ENCODE results near the gene ZSCAN5B. TPM values are rescaled to one million over a fixed set of nuclear protein-coding genes. Genes with fewer than 3 reads are reported as not detected.

Gene ZSCAN5B
- total RNA-seq, 1 experiment from 2014 or later: not detected

DNA sequence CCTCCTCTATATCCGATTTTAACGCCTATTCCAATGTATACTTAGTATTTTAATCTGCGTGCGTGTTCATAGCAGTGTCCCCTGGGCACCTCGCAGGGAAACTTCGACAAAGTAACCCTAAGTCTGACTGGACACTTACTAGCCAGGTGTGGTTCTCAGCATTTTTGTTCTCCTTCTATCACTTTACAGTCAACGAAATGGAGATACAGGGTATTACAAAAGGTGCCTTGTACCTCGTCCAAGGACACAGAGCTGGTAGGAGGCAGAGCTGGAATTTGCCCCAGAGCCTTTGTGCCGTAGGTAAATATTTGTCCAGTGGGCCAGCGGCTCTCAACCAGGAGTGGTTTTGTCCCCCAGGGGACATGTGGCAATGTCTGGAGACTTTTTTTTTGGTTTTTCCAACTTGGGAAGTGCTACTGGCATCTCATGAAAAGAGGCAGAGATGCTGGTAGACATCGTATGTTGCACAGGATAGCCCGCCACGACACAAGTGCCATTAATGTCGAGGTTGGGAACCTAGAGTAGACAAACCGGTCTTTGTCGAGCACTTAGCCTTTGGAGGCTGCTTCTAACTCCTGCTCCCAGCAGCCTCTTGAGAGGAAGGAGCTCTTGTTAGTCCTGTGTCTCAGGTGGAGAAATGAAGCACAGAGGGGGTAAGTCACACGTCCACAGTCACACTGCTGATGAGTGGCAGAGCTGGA is 55.3 kb downstream of the ZSCAN5B start:
- Mint-ChIP-seq H3K27ac (peak overlapping the region in 1 of 3 experiments; percentile 66; a peak in 3 of 7 replicates), H3K36me3 (ENCODE audit: insufficient read depth in 1 of 3, low read depth in 3 of 3) (peaks cover 1 to 5% (median 1%) of the 10 kb centered on the region in 3 experiments; a peak in 5 of 7 replicates), H3K27me3 (ENCODE audit: low read depth) (no peaks in the 10 kb centered on the region), H3K9me3 (0 out of 5 replicates have a peak, but pooled peaks cover 0 to 2% of the 10 kb centered on the region in 2 experiments), H3K4me1 (peaks cover 18 to 21% of the 10 kb centered on the region in 2 experiments), H3K4me3 (peak overlapping the region; percentile 79 to 85)
- no peak overlapping the region for H3K9ac ChIP-seq (ENCODE audit: extremely low read depth, insufficient read length, low read length)
- H3K4ac ChIP-seq (ENCODE audit: low read depth, low read length): no peak overlapping the region
- no peak overlapping the region for H2BK15ac ChIP-seq (ENCODE audit: low read depth, low read length)
- no peak for DNase-seq
- no peak overlapping the region for H3K27ac ChIP-seq (ENCODE audit: insufficient read length, low read depth, low read length)
- peak overlapping the region; percentile 88 for H3K4me2 ChIP-seq (ENCODE audit: insufficient read depth, insufficient read length, low read length)
- no peak overlapping the region for H3K56ac ChIP-seq (ENCODE audit: insufficient read length, low read depth, low read length)
- no peak overlapping the region for H2BK5ac ChIP-seq (ENCODE audit: insufficient read length, low read length)
- H4K20me1 ChIP-seq (ENCODE audit: control insufficient read depth, insufficient read depth, insufficient read length): peaks cover 2% of the 10 kb centered on the region
- H2BK120ac ChIP-seq (ENCODE audit: low read depth, low read length, poor library complexity, severe bottlenecking): no peak overlapping the region
- H3K79me2 ChIP-seq (ENCODE audit: insufficient read depth, low read length): peaks cover 4% of the 10 kb centered on the region; the same call in 1 of the 2 replicates
- H3K18ac ChIP-seq (ENCODE audit: insufficient read length, low read depth, low read length): no peak overlapping the region
- H4K8ac ChIP-seq (replicated peaks; ENCODE audit: insufficient read length, low read depth, low read length): no peak overlapping the region
- H2AFZ ChIP-seq (ENCODE audit: low read length): no peak overlapping the region
- no peak overlapping the region for H4K91ac ChIP-seq (ENCODE audit: insufficient read length, low read depth, low read length)
- no CpG with 5 or more reads among the region's 17 CpGs for WGBS (ENCODE audit: extremely low coverage, insufficient read length, low lambda C conversion rate)
- H3K79me1 ChIP-seq (ENCODE audit: insufficient read depth, low read depth, low read length, poor library complexity, severe bottlenecking): no peaks in the 10 kb centered on the region
- no peak overlapping the region for H2BK20ac ChIP-seq (ENCODE audit: low read depth, low read length, poor library complexity, severe bottlenecking)
- no peak overlapping the region for H2BK12ac ChIP-seq (ENCODE audit: insufficient read length, low read depth, low read length)
- H3K23ac ChIP-seq (ENCODE audit: insufficient read length, low read depth, low read length): no peak overlapping the region
- peaks cover 3% of the 10 kb centered on the region; the same call in 1 of the 2 replicates for H3K4me1 ChIP-seq (ENCODE audit: insufficient read depth, low read length)
- no peak overlapping the region for H3T11ph ChIP-seq (ENCODE audit: low read length)
- no peak overlapping the region for H3K14ac ChIP-seq (ENCODE audit: insufficient read depth, low read length)
- H3K9me3 ChIP-seq (ENCODE audit: control insufficient read depth, low read depth, low read length): no peaks in the 10 kb centered on the region
- peaks cover 13% of the 10 kb centered on the region for H3K23me2 ChIP-seq (ENCODE audit: insufficient read length, low read depth, low read length, poor library complexity, severe bottlenecking)
- H2AK5ac ChIP-seq (ENCODE audit: insufficient read length, low read length): no peak overlapping the region
- H3K27me3 ChIP-seq (ENCODE audit: insufficient read depth, low read length): no peaks in the 10 kb centered on the region
- TF ChIP-seq, protein P1, sequence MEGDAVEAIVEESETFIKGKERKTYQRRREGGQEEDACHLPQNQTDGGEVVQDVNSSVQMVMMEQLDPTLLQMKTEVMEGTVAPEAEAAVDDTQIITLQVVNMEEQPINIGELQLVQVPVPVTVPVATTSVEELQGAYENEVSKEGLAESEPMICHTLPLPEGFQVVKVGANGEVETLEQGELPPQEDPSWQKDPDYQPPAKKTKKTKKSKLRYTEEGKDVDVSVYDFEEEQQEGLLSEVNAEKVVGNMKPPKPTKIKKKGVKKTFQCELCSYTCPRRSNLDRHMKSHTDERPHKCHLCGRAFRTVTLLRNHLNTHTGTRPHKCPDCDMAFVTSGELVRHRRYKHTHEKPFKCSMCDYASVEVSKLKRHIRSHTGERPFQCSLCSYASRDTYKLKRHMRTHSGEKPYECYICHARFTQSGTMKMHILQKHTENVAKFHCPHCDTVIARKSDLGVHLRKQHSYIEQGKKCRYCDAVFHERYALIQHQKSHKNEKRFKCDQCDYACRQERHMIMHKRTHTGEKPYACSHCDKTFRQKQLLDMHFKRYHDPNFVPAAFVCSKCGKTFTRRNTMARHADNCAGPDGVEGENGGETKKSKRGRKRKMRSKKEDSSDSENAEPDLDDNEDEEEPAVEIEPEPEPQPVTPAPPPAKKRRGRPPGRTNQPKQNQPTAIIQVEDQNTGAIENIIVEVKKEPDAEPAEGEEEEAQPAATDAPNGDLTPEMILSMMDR (conservative IDR thresholded peaks at IDR 0.05): no peak
- H4K5ac ChIP-seq (ENCODE audit: insufficient read length, low read depth, low read length): no peak overlapping the region

Measured in H9 (cell line).